Heart left ventricle (tissue), 16 donors: ENCODE data around the gene RPS28. TPM values are rescaled to one million over a fixed set of nuclear protein-coding genes. Genes with fewer than 3 reads are reported as not detected.
A peak's percentile ranks its signal among the peaks of the same experiment; 100 is the strongest.

Experiments used
- ATAC-seq, 4 donors: fragments of 200-7000 bp; cut with Tn5 transposase; one replicate each; pipeline ENCODE4 v1.9.1; 2020 to 2022; ENCODE audit warnings: moderate library complexity in 4 of 4, mild to moderate bottlenecking in 3 of 4, moderate number of reproducible peaks in 1 of 4
- DNase-seq, 5 donors: peaks; one replicate each; pipeline ENCODE4 v3.0.0-alpha.2; 2020
- H3K27ac ChIP-seq, 12 donors: fragments of 200-600 bp; sonication (generic) in 4 of 12; one replicate each; pipeline versions ENCODE4 v1.5.0 to v1.8.0; 2016 to 2022; ENCODE audit warnings: mild to moderate bottlenecking in 2 of 12
- H3K27me3 ChIP-seq, 9 donors: fragments of 200-600 bp; sonication (generic) in 2 of 9; one replicate each; pipeline versions ENCODE4 v1.5.1 to v1.8.0; 2016 to 2022; ENCODE audit warnings: mild to moderate bottlenecking in 3 of 9
- H3K36me3 ChIP-seq, 9 donors: fragments of 200-600 bp; sonication (generic) in 2 of 9; one replicate each; pipeline versions ENCODE4 v1.5.0 to v1.8.0; 2018 to 2022; ENCODE audit warnings: mild to moderate bottlenecking in 2 of 9
- H3K4me1 ChIP-seq, 12 donors: fragments of 200-600 bp; sonication (generic) in 4 of 12; one replicate each; pipeline versions ENCODE4 v1.5.0 to v1.8.0; 2016 to 2022; ENCODE audit warnings: mild to moderate bottlenecking in 3 of 12
- H3K4me3 ChIP-seq, 12 donors: fragments of 200-600 bp; sonication (generic) in 4 of 12; one replicate each; pipeline versions ENCODE4 v1.5.0 to v1.8.0; 2017 to 2022; ENCODE audit warnings: mild to moderate bottlenecking in 9 of 12, moderate library complexity in 4 of 12
- H3K9me3 ChIP-seq, 12 donors: fragments of 200-600 bp; sonication (generic) in 4 of 12; one replicate each; pipeline versions ENCODE4 v1.5.0 to v1.8.0; 2016 to 2022; ENCODE audit warnings: mild to moderate bottlenecking in 1 of 12
- POLR2A ChIP-seq, 2 donors: fragments of 450-650 bp; IDR thresholded peaks; one replicate each; pipeline ENCODE4 v1.6.1; 2017; ENCODE audit warnings: antibody characterized with exemption in 2 of 2, mild to moderate bottlenecking in 2 of 2, moderate library complexity in 2 of 2
- WGBS, 4 donors: extraction: QIAGEN DNeasy Blood & Tissue Kit in 2 of 4; methylation state at CpG; one replicate each; pipeline versions ENCODE4 v1.1.5 to v1.1.7; 2013 to 2018; 5-methylcytosine and 5-hydroxymethylcytosine counted together
- intact Hi-C, 10 donors: fragments of 100-400 bp; cut with DNase I; formaldehyde crosslinking; loops; one replicate each; pipeline versions ENCODE4 v1.11.1 to v1.14.2; 2022
- polyA plus RNA-seq, 2 donors: library from polyadenylated mRNA; stranded (reverse); fragments of 200-250 nt; gene quantifications; one replicate each; pipeline ENCODE4 v1.2.3, GENCODE V29; 2013
- total RNA-seq, 9 donors: library from RNA; depleted of rRNA in 2 of 9; stranded (reverse); fragments of >200 nt in 2 of 9; fragmentation: NEBNext Ultra II Directional in 3 of 9; extraction: Animal tissue kit (Norgen Biotek cat#: 25700) in 3 of 9; gene quantifications; one replicate each; pipeline versions ENCODE4 v1.1.0 to v1.2.4, GENCODE V29; 2016 to 2023
- TF ChIP-seq, protein P1 (sequence below), 12 donors: fragments of 200-600 bp; sonication (generic) in 4 of 12; IDR thresholded peaks; one replicate each; pipeline versions ENCODE4 v1.5.0 to v1.8.0; 2018 to 2022; ENCODE audit warnings: antibody characterized with exemption in 12 of 12, mild to moderate bottlenecking in 5 of 12
- donor health status: ischemic (EF 13 %, LVEDD 7.1; RV severe dilation, severe dysfunction).
- donor health status: healthy with polysubstance abuse.
- donor health status: DM: no; HTN: yes; CAD: no.
- donor health status: DM: no; HTN: no; CAD: no.
- donor health status: ischemic (EF 25% LVEDD 6.9; RV normal size, moderate dysfunction).
- donor health status: ischemic (EF 25% LVEDD 5.7; RV mildly dilated, moderate dysfunction).
- donor health status: healthy.
- donor health status: DM: yes; HTN: yes; CAD: no.
- donor health status: ischemic (EF 35%, LVEDD 5.7; RV mildly dilated, moderate dysfunction).
- donor health status: nonischemic (EF 11% LVEDD 7.7; RV severe dilation, severe dysfunction).
- donor health status: DM: yes; HTN: yes; CAD: no.
- donor health status: PGD.
- donor health status: ischemic (EF 29% LVEDD 5.4; RV normal size, mild dysfunction).
- donor health status: nonischemic (EF 23%, LVEDD 6.1; RV moderate dilation, normal function).

The RPS28 gene
- total and polyA plus RNA-seq, 11 donors: 271 to 1,278 (median 1,048) TPM

DNA sequence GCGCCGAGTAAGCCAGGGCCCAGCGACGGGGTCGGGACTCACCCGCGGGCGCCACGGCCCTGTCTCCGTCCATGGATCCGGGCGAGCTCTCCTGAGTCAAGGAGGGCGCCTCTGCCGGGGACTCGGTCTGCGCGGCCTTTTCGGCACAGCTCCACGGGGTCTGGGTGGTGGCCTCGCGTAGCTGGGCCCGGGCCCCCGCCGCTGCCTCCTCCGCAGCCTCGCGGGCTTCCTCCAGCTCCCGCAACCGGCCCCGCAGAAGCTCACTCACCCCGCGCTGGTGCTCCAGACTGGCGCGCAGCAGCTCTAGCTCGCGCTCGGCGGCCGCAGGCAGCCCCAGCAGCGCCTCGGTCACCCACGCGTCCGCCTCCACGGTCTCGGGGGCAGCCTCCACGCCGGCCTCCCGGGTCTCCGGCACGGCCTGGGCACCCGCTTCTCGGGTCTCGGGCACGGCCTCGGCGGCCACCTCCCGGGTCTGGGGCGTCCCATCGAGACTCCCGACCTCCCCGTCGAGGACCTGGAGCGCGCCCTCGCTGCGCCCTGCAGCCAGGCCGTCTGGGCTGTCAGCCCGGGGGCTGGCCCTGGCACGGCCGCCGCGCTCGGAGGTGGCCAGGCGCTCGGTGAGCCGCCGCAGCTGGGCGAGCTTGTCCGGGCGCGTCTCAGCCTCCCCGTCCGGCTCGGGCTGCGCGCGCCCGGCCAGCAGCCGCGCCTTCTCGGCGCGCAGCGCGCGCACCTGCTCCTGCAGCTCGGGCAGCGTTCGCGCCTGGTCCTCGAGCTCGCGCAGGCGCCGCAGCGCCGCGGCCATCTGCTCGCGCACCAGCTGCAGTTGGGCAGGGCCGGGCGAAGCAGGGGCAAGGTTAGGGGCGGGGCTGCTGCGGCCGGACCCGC is 13.4 kb downstream of the RPS28 start:
- peak overlapping the region in 8 of 12 donors; percentile 44 to 83 (median 76) for H3K27ac ChIP-seq
- intact Hi-C loops: no loop called here
- H3K4me3 ChIP-seq: peak overlapping the region in 9 of 12 donors; percentile 15 to 45 (median 35)
- peak in 2 of 4 donors; percentile 67 to 70 for ATAC-seq
- peak in 4 of 5 donors; percentile 53 to 76 (median 56) for DNase-seq
- H3K27me3 ChIP-seq: peaks cover 6 to 44% (median 13%) of the 10 kb centered on the region in 9 donors
- no peaks in the 10 kb centered on the region for H3K9me3 ChIP-seq
- peaks cover 10 to 52% (median 34%) of the 10 kb centered on the region in 12 donors for H3K4me1 ChIP-seq
- TF ChIP-seq, protein P1, sequence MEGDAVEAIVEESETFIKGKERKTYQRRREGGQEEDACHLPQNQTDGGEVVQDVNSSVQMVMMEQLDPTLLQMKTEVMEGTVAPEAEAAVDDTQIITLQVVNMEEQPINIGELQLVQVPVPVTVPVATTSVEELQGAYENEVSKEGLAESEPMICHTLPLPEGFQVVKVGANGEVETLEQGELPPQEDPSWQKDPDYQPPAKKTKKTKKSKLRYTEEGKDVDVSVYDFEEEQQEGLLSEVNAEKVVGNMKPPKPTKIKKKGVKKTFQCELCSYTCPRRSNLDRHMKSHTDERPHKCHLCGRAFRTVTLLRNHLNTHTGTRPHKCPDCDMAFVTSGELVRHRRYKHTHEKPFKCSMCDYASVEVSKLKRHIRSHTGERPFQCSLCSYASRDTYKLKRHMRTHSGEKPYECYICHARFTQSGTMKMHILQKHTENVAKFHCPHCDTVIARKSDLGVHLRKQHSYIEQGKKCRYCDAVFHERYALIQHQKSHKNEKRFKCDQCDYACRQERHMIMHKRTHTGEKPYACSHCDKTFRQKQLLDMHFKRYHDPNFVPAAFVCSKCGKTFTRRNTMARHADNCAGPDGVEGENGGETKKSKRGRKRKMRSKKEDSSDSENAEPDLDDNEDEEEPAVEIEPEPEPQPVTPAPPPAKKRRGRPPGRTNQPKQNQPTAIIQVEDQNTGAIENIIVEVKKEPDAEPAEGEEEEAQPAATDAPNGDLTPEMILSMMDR (IDR thresholded peaks at IDR 0.05): no peak
- TF ChIP-seq POLR2A (IDR thresholded peaks at IDR 0.05): no peak
- WGBS, 4 donors: 11 to 27% (median 21%) methylated on average over 47 to 117 of the region's 117 CpGs
- H3K36me3 ChIP-seq: peaks cover 0 to 18% (median 2%) of the 10 kb centered on the region in 9 donors

DNA sequence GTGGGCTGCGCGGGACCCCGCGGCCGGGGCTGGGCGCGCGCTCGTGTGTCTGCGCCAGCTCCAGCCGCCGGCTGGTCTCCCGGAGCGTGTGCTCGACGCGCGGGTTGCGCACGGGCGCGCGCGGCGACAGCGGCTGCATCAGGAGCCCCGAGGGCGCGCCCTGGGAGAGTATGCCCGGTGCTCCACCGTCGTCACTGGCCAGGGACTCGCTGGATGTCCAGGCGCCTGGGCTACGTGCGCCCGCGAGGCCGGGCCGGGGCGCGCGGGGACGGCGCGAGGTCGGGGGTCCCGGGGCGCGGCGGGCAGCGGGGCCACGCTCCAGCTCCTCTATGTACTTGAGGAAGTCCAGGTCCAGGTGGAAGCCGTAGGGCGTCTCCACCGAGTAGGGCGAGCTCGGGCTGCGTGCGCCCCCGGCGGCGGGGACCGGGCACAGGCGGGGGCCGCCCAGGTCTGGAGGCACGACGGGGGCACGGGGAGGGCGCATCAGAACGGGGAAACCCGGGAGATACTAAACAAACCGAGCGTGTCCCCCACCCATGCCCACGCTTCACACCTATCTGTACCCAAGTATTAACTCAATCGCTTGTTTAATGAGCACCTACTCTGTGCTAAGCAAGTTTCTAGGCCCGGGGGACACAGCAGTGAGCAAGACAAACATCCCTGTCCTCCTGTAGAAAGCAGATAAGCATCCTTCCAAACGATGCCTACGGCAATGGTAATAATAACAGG is 14.2 kb downstream of the RPS28 start:
- Histone ChIP-seq H3K4me3 (peak overlapping the region in 8 of 12 donors; percentile 15 to 45 (median 39)), H3K9me3 (no peaks in the 10 kb centered on the region), H3K27ac (peak overlapping the region in 9 of 12 donors; percentile 0 to 59 (median 44)), H3K4me1 (peaks cover 10 to 57% (median 36%) of the 10 kb centered on the region in 12 donors), H3K27me3 (peaks cover 6 to 44% (median 13%) of the 10 kb centered on the region in 9 donors), H3K36me3 (peaks cover 0 to 15% (median 2%) of the 10 kb centered on the region in 9 donors)
- no peak for TF ChIP-seq POLR2A (IDR thresholded peaks at IDR 0.05)
- TF ChIP-seq, protein P1 (IDR thresholded peaks at IDR 0.05): peak in 3 of 12 donors; percentile 4 to 12 (median 9)
- intact Hi-C loops: no loop called here
- 16 to 28% (median 22%) methylated on average over 27 to 79 of the region's 79 CpGs for WGBS, 4 donors
- no peak for DNase-seq
- ATAC-seq: no peak

DNA sequence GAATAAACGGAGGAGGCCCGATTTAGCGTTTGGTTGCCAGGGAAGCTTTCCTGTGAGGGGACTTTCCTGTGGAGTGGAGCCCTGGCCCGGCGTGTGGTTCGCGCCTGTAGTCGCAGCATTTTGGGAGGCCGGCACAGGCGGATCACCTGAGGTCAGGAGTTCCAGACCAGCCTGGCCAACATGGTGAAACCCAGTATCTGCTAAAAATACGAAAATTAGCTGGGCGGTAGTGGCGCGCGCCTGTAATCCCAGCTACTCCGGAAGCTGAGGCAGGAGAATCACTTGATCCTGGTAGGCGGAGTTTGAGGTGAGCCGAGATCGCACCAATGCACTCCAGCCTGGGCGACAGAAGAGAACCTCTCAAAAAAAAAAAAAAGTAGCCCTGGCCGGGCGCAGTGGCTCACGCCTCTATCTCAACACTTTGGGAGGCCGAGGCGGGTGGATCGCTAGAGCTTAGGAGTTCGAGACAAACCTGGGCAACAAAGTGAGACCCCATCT is 14.8 kb downstream of the RPS28 start:
- Histone ChIP-seq H3K27me3 (peaks cover 6 to 47% (median 13%) of the 10 kb centered on the region in 9 donors), H3K9me3 (no peaks in the 10 kb centered on the region), H3K27ac (peak overlapping the region in 9 of 12 donors; percentile 0 to 59 (median 44)), H3K4me1 (peaks cover 10 to 61% (median 36%) of the 10 kb centered on the region in 12 donors), H3K4me3 (peak overlapping the region in 5 of 12 donors; percentile 7 to 43 (median 35)), H3K36me3 (peaks cover 0 to 15% (median 2%) of the 10 kb centered on the region in 9 donors)
- ATAC-seq (no peak), DNase-seq (no peak)
- 28 to 44% (median 31%) methylated on average over 23 to 27 of the region's 27 CpGs for WGBS, 4 donors
- intact Hi-C loops: no loop called here
- no peak for TF ChIP-seq POLR2A (IDR thresholded peaks at IDR 0.05)
- TF ChIP-seq, protein P1 (IDR thresholded peaks at IDR 0.05): no peak
